ENCODE results near the gene JAKMIP1. TPM values are rescaled to one million over a fixed set of nuclear protein-coding genes. Genes with fewer than 3 reads are reported as not detected.

Gene JAKMIP1
- total RNA-seq, 1 experiment from 2014 or later, result not detected

- Mint-ChIP-seq H3K4me1 (ENCODE audit: low read depth, unreplicated experiment) (no peaks in the 10 kb centered on the region), H3K4me3 (ENCODE audit: low read depth, unreplicated experiment) (no peak overlapping the region), H3K36me3 (ENCODE audit: insufficient read depth, unreplicated experiment) (no peaks in the 10 kb centered on the region), H3K9me3 (ENCODE audit: low read depth, unreplicated experiment) (no peaks in the 10 kb centered on the region), H3K27me3 (ENCODE audit: unreplicated experiment) (peaks cover 30% of the 10 kb centered on the region), H3K27ac (ENCODE audit: unreplicated experiment) (no peak overlapping the region)
- intact Hi-C loops (cut with micrococcal nuclease; ENCODE audit: unreplicated experiment), result no loop called here
- TF ChIP-seq CTCF (IDR thresholded peaks at IDR 0.05; ENCODE audit: unreplicated experiment), result no peak
- DNase-seq, result no peak
- BruUV-seq (replicated peaks), result no TSS peak
- CTCF ChIA-PET, result no interaction called here
Measured at GRCh38 chr4:6232836-6233785, 32.8 kb upstream of the JAKMIP1 start.

- BruUV-seq (replicated peaks), result no TSS peak
- Mint-ChIP-seq H3K4me3 (ENCODE audit: low read depth, unreplicated experiment) (no peak overlapping the region), H3K27me3 (ENCODE audit: unreplicated experiment) (peaks cover 30% of the 10 kb centered on the region), H3K9me3 (ENCODE audit: low read depth, unreplicated experiment) (no peaks in the 10 kb centered on the region), H3K4me1 (ENCODE audit: low read depth, unreplicated experiment) (no peaks in the 10 kb centered on the region), H3K36me3 (ENCODE audit: insufficient read depth, unreplicated experiment) (no peaks in the 10 kb centered on the region), H3K27ac (ENCODE audit: unreplicated experiment) (no peak overlapping the region)
- CTCF ChIA-PET, result no interaction called here
- TF ChIP-seq CTCF (IDR thresholded peaks at IDR 0.05; ENCODE audit: unreplicated experiment), result no peak
- intact Hi-C loops (cut with micrococcal nuclease; ENCODE audit: unreplicated experiment), result no loop called here
- no peak for DNase-seq
Measured at GRCh38 chr4:6231663-6232165, 31.4 kb upstream of the JAKMIP1 start.

- intact Hi-C loops (cut with micrococcal nuclease; ENCODE audit: unreplicated experiment), result no loop called here
- H3K27ac Mint-ChIP-seq (ENCODE audit: unreplicated experiment), result no peak overlapping the region
- CTCF ChIA-PET, result no interaction called here
- H3K36me3 Mint-ChIP-seq (ENCODE audit: insufficient read depth, unreplicated experiment), result no peaks in the 10 kb centered on the region
- no peaks in the 10 kb centered on the region for H3K4me1 Mint-ChIP-seq (ENCODE audit: low read depth, unreplicated experiment)
- BruUV-seq (replicated peaks), result no TSS peak
- DNase-seq, result no peak
- H3K9me3 Mint-ChIP-seq (ENCODE audit: low read depth, unreplicated experiment), result no peaks in the 10 kb centered on the region
- H3K4me3 Mint-ChIP-seq (ENCODE audit: low read depth, unreplicated experiment), result no peak overlapping the region
- no peak for TF ChIP-seq CTCF (IDR thresholded peaks at IDR 0.05; ENCODE audit: unreplicated experiment)
- H3K27me3 Mint-ChIP-seq (ENCODE audit: unreplicated experiment), result peaks cover 33% of the 10 kb centered on the region
Measured at GRCh38 chr4:6230827-6231662, 30.7 kb upstream of the JAKMIP1 start.

- intact Hi-C loops (cut with micrococcal nuclease; ENCODE audit: unreplicated experiment), result no loop called here
- no peaks in the 10 kb centered on the region for H3K36me3 Mint-ChIP-seq (ENCODE audit: insufficient read depth, unreplicated experiment)
- H3K27me3 Mint-ChIP-seq (ENCODE audit: unreplicated experiment), result peaks cover 39% of the 10 kb centered on the region
- H3K9me3 Mint-ChIP-seq (ENCODE audit: low read depth, unreplicated experiment), result no peaks in the 10 kb centered on the region
- no peak overlapping the region for H3K27ac Mint-ChIP-seq (ENCODE audit: unreplicated experiment)
- BruUV-seq (replicated peaks), result no TSS peak
- no peak for DNase-seq
- no peaks in the 10 kb centered on the region for H3K4me1 Mint-ChIP-seq (ENCODE audit: low read depth, unreplicated experiment)
- TF ChIP-seq CTCF (IDR thresholded peaks at IDR 0.05; ENCODE audit: unreplicated experiment), result no peak
- CTCF ChIA-PET, result no interaction called here
- H3K4me3 Mint-ChIP-seq (ENCODE audit: low read depth, unreplicated experiment), result no peak overlapping the region
Measured at GRCh38 chr4:6230502-6230785, 30.1 kb upstream of the JAKMIP1 start.

Measured in Calu3 (cell line).